Peyer's patch (tissue), 4 donors: ENCODE measurements around the gene NETO2.

Source experiments
- POLR2A ChIP-seq, 2 donors: fragments of 450-650 bp; IDR thresholded peaks; one replicate each; pipeline ENCODE4 v1.5.1; 2017; ENCODE audit warnings: antibody characterized with exemption in 2 of 2, mild to moderate bottlenecking in 2 of 2, moderate library complexity in 2 of 2
- TF ChIP-seq, protein P1 (sequence below), 6 experiments: fragments of 450-650 bp in 4 of 6; fragments of 200-600 bp in 2 of 6; sonication (generic) in 1 of 6; IDR thresholded peaks; one replicate each; pipeline ENCODE4 v1.5.1; 2017 to 2019; ENCODE audit warnings: antibody characterized with exemption in 6 of 6, mild to moderate bottlenecking in 3 of 6, moderate library complexity in 1 of 6

GRCh38 chr16:47045023-47045422, 98.7 kb downstream of the NETO2 start:
- TF ChIP-seq, protein P1, sequence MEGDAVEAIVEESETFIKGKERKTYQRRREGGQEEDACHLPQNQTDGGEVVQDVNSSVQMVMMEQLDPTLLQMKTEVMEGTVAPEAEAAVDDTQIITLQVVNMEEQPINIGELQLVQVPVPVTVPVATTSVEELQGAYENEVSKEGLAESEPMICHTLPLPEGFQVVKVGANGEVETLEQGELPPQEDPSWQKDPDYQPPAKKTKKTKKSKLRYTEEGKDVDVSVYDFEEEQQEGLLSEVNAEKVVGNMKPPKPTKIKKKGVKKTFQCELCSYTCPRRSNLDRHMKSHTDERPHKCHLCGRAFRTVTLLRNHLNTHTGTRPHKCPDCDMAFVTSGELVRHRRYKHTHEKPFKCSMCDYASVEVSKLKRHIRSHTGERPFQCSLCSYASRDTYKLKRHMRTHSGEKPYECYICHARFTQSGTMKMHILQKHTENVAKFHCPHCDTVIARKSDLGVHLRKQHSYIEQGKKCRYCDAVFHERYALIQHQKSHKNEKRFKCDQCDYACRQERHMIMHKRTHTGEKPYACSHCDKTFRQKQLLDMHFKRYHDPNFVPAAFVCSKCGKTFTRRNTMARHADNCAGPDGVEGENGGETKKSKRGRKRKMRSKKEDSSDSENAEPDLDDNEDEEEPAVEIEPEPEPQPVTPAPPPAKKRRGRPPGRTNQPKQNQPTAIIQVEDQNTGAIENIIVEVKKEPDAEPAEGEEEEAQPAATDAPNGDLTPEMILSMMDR (IDR thresholded peaks at IDR 0.05) = no peak
- TF ChIP-seq POLR2A (IDR thresholded peaks at IDR 0.05) = no peak
